Fibroblast of lung (primary cell): ENCODE results near the gene GPSM1. TPM values are rescaled to one million over a fixed set of nuclear protein-coding genes. Genes with fewer than 3 reads are reported as not detected.

Experiments
- DNase-seq, 2 donors: peaks; one replicate each; pipeline versions ENCODE4 v3.0.0 to v3.0.0-alpha.2; 2010; ENCODE audit warnings: low read depth in 2 of 2
- H2AFZ ChIP-seq: 2 replicates; pipeline ENCODE4 v1.5.1; 2012; ENCODE audit warnings: low read length, control low read depth, inconsistent platforms
- H3K27ac ChIP-seq: 2 replicates; pipeline ENCODE4 v1.5.1; 2011; ENCODE audit warnings: low read length, control low read depth; ENCODE audit not compliant: insufficient read depth
- H3K27me3 ChIP-seq: 2 replicates; pipeline ENCODE4 v1.5.1; 2011; ENCODE audit warnings: mild to moderate bottlenecking, low read length; ENCODE audit not compliant: control insufficient read depth, insufficient read depth
- H3K36me3 ChIP-seq: 2 replicates; pipeline ENCODE4 v1.5.1; 2011; ENCODE audit warnings: low read length; ENCODE audit not compliant: control insufficient read depth, insufficient read depth
- H3K4me1 ChIP-seq: 2 replicates; pipeline ENCODE4 v1.5.1; 2011; ENCODE audit warnings: low read length; ENCODE audit not compliant: control insufficient read depth, insufficient read depth; ENCODE audit errors: extremely low read depth
- H3K4me2 ChIP-seq: 2 replicates; pipeline ENCODE4 v1.5.1; 2011; ENCODE audit warnings: low read length, control low read depth; ENCODE audit not compliant: insufficient read depth; ENCODE audit errors: extremely low read depth
- H3K4me3 ChIP-seq, 4 experiments: fragments of 200-600 bp in 1 of 4; sonication (generic) in 1 of 4; replicated peaks in 1 of 4; 2 replicates each; pipeline ENCODE4 v1.5.1; 2011 to 2016; ENCODE audit warnings: low read length in 4 of 4, low read depth in 3 of 4, mild to moderate bottlenecking in 3 of 4, control low read depth in 2 of 4, inconsistent platforms in 1 of 4, mixed read lengths in 1 of 4; ENCODE audit not compliant: insufficient read depth in 1 of 4; ENCODE audit errors: control extremely low read depth in 1 of 4
- H3K79me2 ChIP-seq: 2 replicates; pipeline ENCODE4 v1.5.1; 2012; ENCODE audit warnings: mild to moderate bottlenecking, low read length, inconsistent platforms; ENCODE audit not compliant: control insufficient read depth, insufficient read depth
- H3K9ac ChIP-seq: 2 replicates; pipeline ENCODE4 v1.5.1; 2011; ENCODE audit warnings: mild to moderate bottlenecking, low read length, control low read depth; ENCODE audit not compliant: insufficient read depth
- H3K9me3 ChIP-seq: 2 replicates; pipeline ENCODE4 v1.5.1; 2012; ENCODE audit warnings: low read depth, low read length; ENCODE audit not compliant: control insufficient read depth, insufficient read depth
- H4K20me1 ChIP-seq: 2 replicates; pipeline ENCODE4 v1.5.1; 2011; ENCODE audit warnings: low read length; ENCODE audit not compliant: control insufficient read depth, insufficient read depth; ENCODE audit errors: extremely low read depth
- EZH2 ChIP-seq: IDR thresholded peaks from 2 replicates; pipeline ENCODE4 v1.5.1; 2012; ENCODE audit warnings: low read length, control low read depth, mild to moderate bottlenecking; ENCODE audit errors: missing control alignments
- polyA plus RNA-seq, 2 donors: library from polyadenylated mRNA; depleted of rRNA in 1 of 2; stranded (reverse) in 1 of 2; unstranded in 1 of 2; fragments of >200 nt; gene quantifications; 2 replicates each; pipeline ENCODE4 v1.2.1, GENCODE V29; 2011 to 2012; ENCODE audit warnings: missing spikeins in 1 of 2
- total RNA-seq: library from RNA; depleted of rRNA; stranded (reverse); fragments of >200 nt; gene quantifications from 2 replicates; pipeline ENCODE4 v1.2.1, GENCODE V29; 2014
- TF ChIP-seq, protein P1 (sequence below), 2 donors: IDR thresholded peaks in 1 of 2; conservative IDR thresholded peaks in 1 of 2; 1 replicate in 1 of 2; 2 replicates in 1 of 2; pipeline ENCODE4 v1.5.1; 2011 to 2012; ENCODE audit warnings: low read length in 2 of 2, control low read depth in 1 of 2, inconsistent platforms in 1 of 2, low read depth in 1 of 2, mild to moderate bottlenecking in 1 of 2

The GPSM1 gene
- total and polyA plus RNA-seq, 2 donors (not counting 1 experiment from before 2014, with no cell fraction given), result 15.8 to 60.3 TPM

DNA sequence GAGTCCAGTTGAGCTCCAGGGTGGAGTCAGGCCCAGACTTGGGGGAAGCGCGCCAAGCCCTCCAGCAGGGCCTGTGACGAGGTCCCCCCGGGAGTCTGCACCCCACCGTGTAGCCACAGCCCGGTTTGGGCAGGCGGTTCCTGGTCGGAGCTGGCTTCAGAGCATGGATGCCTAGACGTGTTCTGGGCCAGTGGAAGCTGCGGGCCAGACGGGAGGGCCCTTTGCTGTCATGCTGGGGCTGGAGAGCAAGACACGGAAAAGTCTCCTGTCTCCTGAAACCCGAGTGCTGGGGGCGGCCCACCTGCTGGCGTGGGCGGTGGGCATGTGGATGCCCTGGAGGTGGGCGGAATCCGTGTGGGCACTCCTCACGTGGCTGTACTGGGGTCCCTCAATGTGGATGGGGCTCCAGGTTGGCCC, 1.9 kb downstream of the GPSM1 start:
- Histone ChIP-seq H2AFZ (no peak overlapping the region), H3K4me3 (peak overlapping the region; percentile 78 to 95 (median 86)), H3K36me3 (peaks cover 10% of the 10 kb centered on the region), H3K9me3 (no peaks in the 10 kb centered on the region), H3K9ac (peak overlapping the region; percentile 88), H3K79me2 (peaks cover 63% of the 10 kb centered on the region), H3K4me2 (peak overlapping the region; percentile 93), H3K4me1 (peaks cover 27% of the 10 kb centered on the region), H4K20me1 (no peaks in the 10 kb centered on the region), H3K27me3 (no peaks in the 10 kb centered on the region), H3K27ac (peak overlapping the region; percentile 87)
- DNase-seq, result no peak
- TF ChIP-seq EZH2, result no peak
- TF ChIP-seq, protein P1, sequence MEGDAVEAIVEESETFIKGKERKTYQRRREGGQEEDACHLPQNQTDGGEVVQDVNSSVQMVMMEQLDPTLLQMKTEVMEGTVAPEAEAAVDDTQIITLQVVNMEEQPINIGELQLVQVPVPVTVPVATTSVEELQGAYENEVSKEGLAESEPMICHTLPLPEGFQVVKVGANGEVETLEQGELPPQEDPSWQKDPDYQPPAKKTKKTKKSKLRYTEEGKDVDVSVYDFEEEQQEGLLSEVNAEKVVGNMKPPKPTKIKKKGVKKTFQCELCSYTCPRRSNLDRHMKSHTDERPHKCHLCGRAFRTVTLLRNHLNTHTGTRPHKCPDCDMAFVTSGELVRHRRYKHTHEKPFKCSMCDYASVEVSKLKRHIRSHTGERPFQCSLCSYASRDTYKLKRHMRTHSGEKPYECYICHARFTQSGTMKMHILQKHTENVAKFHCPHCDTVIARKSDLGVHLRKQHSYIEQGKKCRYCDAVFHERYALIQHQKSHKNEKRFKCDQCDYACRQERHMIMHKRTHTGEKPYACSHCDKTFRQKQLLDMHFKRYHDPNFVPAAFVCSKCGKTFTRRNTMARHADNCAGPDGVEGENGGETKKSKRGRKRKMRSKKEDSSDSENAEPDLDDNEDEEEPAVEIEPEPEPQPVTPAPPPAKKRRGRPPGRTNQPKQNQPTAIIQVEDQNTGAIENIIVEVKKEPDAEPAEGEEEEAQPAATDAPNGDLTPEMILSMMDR (conservative IDR thresholded peaks at IDR 0.05 in 1 of 2, IDR thresholded peaks at IDR 0.05 in 1 of 2; ENCODE audit: low read depth in 1 of 2, low read length in 2 of 2), result no peak

DNA sequence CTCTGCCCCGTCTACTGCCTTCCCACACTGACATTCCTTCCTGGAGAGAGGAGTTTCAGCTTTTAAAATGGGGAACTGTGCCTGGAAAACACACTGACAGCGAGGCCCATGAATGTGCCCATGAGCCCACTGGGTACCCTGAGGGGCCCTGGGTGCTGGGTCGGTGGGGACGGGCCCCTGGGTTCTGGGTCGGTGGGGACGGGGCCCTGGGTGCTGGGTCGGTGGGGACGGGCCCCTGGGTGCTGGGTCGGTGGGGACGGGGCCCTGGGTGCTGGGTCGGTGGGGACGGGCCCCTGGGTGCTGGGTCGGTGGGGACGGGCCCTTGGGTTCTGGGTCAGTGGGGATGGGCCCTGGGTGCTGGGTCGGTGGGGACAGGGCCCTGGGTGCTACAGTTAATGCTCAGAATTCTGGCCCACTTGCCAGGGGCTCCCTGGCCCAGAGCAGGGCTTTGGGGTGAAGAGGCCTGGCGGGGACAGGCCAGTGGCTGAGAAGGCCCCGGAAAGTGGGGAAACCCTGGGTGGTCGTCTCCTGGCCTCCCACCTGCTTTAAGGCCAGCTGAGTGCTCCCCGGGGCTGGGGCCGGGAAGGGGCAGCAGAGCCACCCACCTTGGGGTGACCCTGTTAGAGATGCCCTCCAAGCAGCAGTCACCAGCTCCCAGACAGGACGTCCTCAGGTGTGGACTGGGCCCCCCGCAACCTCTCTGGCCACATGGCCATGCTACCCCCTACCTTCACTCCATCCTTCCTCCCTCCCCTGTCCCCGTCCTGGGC, 2.5 kb downstream of the GPSM1 start:
- peak overlapping the region; percentile 78 to 95 (median 86) for H3K4me3 ChIP-seq
- peaks cover 27% of the 10 kb centered on the region for H3K4me1 ChIP-seq
- no peak overlapping the region for H2AFZ ChIP-seq
- H3K79me2 ChIP-seq, result peaks cover 64% of the 10 kb centered on the region
- peaks cover 12% of the 10 kb centered on the region for H3K36me3 ChIP-seq
- H3K9ac ChIP-seq, result peak overlapping the region; percentile 88
- no peaks in the 10 kb centered on the region for H3K9me3 ChIP-seq
- TF ChIP-seq EZH2, result no peak
- TF ChIP-seq, protein P1 (conservative IDR thresholded peaks at IDR 0.05 in 1 of 2, IDR thresholded peaks at IDR 0.05 in 1 of 2; ENCODE audit: low read depth in 1 of 2, low read length in 2 of 2), result no peak
- peak overlapping the region; percentile 93 for H3K4me2 ChIP-seq
- DNase-seq, result no peak
- no peaks in the 10 kb centered on the region for H3K27me3 ChIP-seq
- peak overlapping the region; percentile 87 for H3K27ac ChIP-seq
- no peaks in the 10 kb centered on the region for H4K20me1 ChIP-seq

DNA sequence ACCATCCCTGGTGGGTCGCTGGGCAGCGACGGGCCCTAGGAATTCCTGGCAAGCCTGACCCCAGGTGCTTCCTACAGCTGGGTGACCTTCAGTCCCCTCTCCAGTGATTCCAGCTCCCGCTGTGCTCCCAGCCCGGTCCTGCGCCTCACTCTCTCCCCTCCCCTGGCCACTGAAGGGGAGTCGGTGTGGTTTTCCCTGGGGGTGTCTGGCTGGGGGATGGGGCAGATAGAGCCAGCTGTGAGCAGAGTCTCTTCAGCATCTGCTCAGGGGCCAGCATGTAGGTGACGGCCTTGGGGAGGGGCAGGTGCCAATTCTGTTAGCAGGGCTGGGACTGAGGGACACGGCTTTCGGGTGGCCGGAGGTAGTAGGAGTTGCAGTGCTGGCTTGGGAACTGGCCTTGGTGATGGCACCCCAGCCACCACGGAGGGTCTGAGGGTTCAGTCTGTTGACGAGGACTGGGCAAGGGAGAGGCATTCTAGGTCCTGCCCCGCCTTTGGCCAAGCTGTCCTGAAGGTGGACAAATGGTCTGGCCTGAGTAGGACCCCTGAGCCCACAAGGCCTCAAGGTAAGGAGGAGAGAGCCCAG, 3.2 kb downstream of the GPSM1 start:
- H3K9ac ChIP-seq, result no peak overlapping the region
- H3K9me3 ChIP-seq, result no peaks in the 10 kb centered on the region
- no peaks in the 10 kb centered on the region for H3K27me3 ChIP-seq
- H3K79me2 ChIP-seq, result peaks cover 64% of the 10 kb centered on the region
- no peak overlapping the region for H3K27ac ChIP-seq
- H3K4me2 ChIP-seq, result peak overlapping the region; percentile 11
- no peaks in the 10 kb centered on the region for H4K20me1 ChIP-seq
- no peak for DNase-seq
- peak overlapping the region in 1 of 4 experiments; percentile 19 for H3K4me3 ChIP-seq
- H3K4me1 ChIP-seq, result peaks cover 24% of the 10 kb centered on the region
- H3K36me3 ChIP-seq, result peaks cover 15% of the 10 kb centered on the region
- H2AFZ ChIP-seq, result no peak overlapping the region
- no peak for TF ChIP-seq EZH2
- TF ChIP-seq, protein P1 (conservative IDR thresholded peaks at IDR 0.05 in 1 of 2, IDR thresholded peaks at IDR 0.05 in 1 of 2; ENCODE audit: low read depth in 1 of 2, low read length in 2 of 2), result no peak
